ENCODE data around the gene ACP2. TPM values are rescaled to one million over a fixed set of nuclear protein-coding genes. Genes with fewer than 3 reads are reported as not detected.

The ACP2 gene
- total RNA-seq, 1 experiment from 2014 or later: 38.8 TPM

Other genes starting within 250 kb of the ACP2 start
- 61.7 and 62.9 TPM in 2 replicates for gene ARFGAP2, start 71.9 kb downstream of the ACP2 start, total RNA-seq (2014; rRNA removed; shearing (Covaris generic))
- 33.7 and 36.3 TPM in 2 replicates for gene PACSIN3, start 62.4 kb downstream of the ACP2 start, total RNA-seq (2014; rRNA removed; shearing (Covaris generic))
- gene DDB2, start 33.8 kb downstream of the ACP2 start, total RNA-seq (2014; rRNA removed; shearing (Covaris generic)): 56.7 and 62.4 TPM in 2 replicates
- 6.7 and 7.4 TPM in 2 replicates for gene NR1H3, start 9.2 kb upstream of the ACP2 start, total RNA-seq (2014; rRNA removed; shearing (Covaris generic))
- 15.7 and 16.2 TPM in 2 replicates for gene MADD, start 21.3 kb upstream of the ACP2 start, total RNA-seq (2014; rRNA removed; shearing (Covaris generic))
- not detected in 2 replicates for gene MYBPC3, start 103.9 kb upstream of the ACP2 start, total RNA-seq (2014; rRNA removed; shearing (Covaris generic))
- not detected in 2 replicates for gene SPI1, start 129.7 kb upstream of the ACP2 start, total RNA-seq (2014; rRNA removed; shearing (Covaris generic))
- gene SLC39A13, start 159.8 kb upstream of the ACP2 start, total RNA-seq (2014; rRNA removed; shearing (Covaris generic)): 34.9 and 38.6 TPM in 2 replicates
- gene PSMC3, start 177.6 kb upstream of the ACP2 start, total RNA-seq (2014; rRNA removed; shearing (Covaris generic)): 152 and 165 TPM in 2 replicates
- gene RAPSN, start 200.3 kb upstream of the ACP2 start, total RNA-seq (2014; rRNA removed; shearing (Covaris generic)): not detected in 2 replicates

All from SK-MEL-5 (cell line).